K562 (cell line): ENCODE results near the gene MRNIP. TPM values are rescaled to one million over a fixed set of nuclear protein-coding genes. Genes with fewer than 3 reads are reported as not detected.

ENCODE experiments used
- BRF1 ChIP-seq: IDR thresholded peaks from 3 replicates; pipeline ENCODE4 v1.6.1; 2011; ENCODE audit warnings: borderline replicate concordance, mild to moderate bottlenecking; ENCODE audit not compliant: insufficient read length; ENCODE audit errors: extremely low read depth
- DEAF1 ChIP-seq: fragments of 450-650 bp; formaldehyde crosslinking; IDR thresholded peaks from 2 replicates; pipeline ENCODE4 v1.4.0; 2020; ENCODE audit warnings: mild to moderate bottlenecking, moderate library complexity
- ELF4 ChIP-seq: fragments of 450-650 bp; formaldehyde crosslinking; IDR thresholded peaks from 2 replicates; pipeline ENCODE4 v1.4.0; 2022; ENCODE audit warnings: missing genetic modification characterization
- NFIC ChIP-seq: fragments of 450-650 bp; IDR thresholded peaks from 2 replicates; pipeline ENCODE4 v1.6.1; 2017; ENCODE audit warnings: mild to moderate bottlenecking, inconsistent platforms
- PCBP1 ChIP-seq: fragments of 200-400 bp; formaldehyde crosslinking; IDR thresholded peaks from 2 replicates; pipeline ENCODE4 v1.6.1; 2018; ENCODE audit warnings: mild to moderate bottlenecking, low read depth, low read length; ENCODE audit not compliant: poor library complexity, severe bottlenecking
- PTBP1 ChIP-seq: fragments of 200-400 bp; formaldehyde crosslinking; IDR thresholded peaks from 2 replicates; pipeline ENCODE4 v1.6.1; 2017; ENCODE audit warnings: low read depth, low read length
- PYGO2 ChIP-seq: fragments of 450-650 bp; IDR thresholded peaks from 2 replicates; pipeline ENCODE4 v1.6.1; 2016; ENCODE audit warnings: mild to moderate bottlenecking, missing genetic modification characterization, moderate library complexity, missing compliant biosample characterization
- RAD51 ChIP-seq: fragments of 450-650 bp; IDR thresholded peaks from 2 replicates; pipeline ENCODE4 v1.7.1; 2016; ENCODE audit warnings: low read depth, mild to moderate bottlenecking, borderline replicate concordance
- RBM17 ChIP-seq: fragments of 200-400 bp; formaldehyde crosslinking; IDR thresholded peaks from 2 replicates; pipeline ENCODE4 v1.6.1; 2017; ENCODE audit warnings: low read depth, mild to moderate bottlenecking, low read length, borderline replicate concordance
- SAP30 ChIP-seq: fragments of 200-600 bp; sonication (generic); IDR thresholded peaks from 2 replicates; pipeline ENCODE4 v1.6.1; 2012; ENCODE audit warnings: borderline replicate concordance, low read depth, mild to moderate bottlenecking, moderate library complexity, low read length, control low read depth, inconsistent platforms; ENCODE audit not compliant: insufficient read depth, poor library complexity, severe bottlenecking
- SRF ChIP-seq, 2 experiments: fragments of 250-450, 450-650 bp in 1 of 2; sonication (Bioruptor Pico) in 1 of 2; sonication (generic) in 1 of 2; formaldehyde crosslinking; IDR thresholded peaks; 2 replicates each; pipeline versions ENCODE4 v1.5.0 to v1.5.1; 2020 to 2022; ENCODE audit warnings: mild to moderate bottlenecking in 1 of 2, missing genetic modification reagents in 1 of 2
- TOE1 ChIP-seq, 2 experiments: fragments of 450-650 bp in 1 of 2; sonication (generic) in 1 of 2; formaldehyde crosslinking in 1 of 2; IDR thresholded peaks; 2 replicates each; pipeline versions ENCODE4 v1.7.1 to v1.8.0; 2016 to 2022; ENCODE audit warnings: borderline replicate concordance in 2 of 2, mild to moderate bottlenecking in 2 of 2, antibody characterized with exemption in 1 of 2, inconsistent platforms in 1 of 2, low read depth in 1 of 2, missing genetic modification reagents in 1 of 2, moderate library complexity in 1 of 2
- TRIM28 ChIP-seq: fragments of 450-650 bp; IDR thresholded peaks from 2 replicates; pipeline ENCODE4 v1.6.1; 2017
- ZFP36 ChIP-seq: fragments of 150-350 bp; IDR thresholded peaks from 2 replicates; pipeline ENCODE4 v1.6.1; 2018; ENCODE audit warnings: low read length, low read depth; ENCODE audit not compliant: partially characterized antibody
- ZNF282 ChIP-seq: sonication (generic); formaldehyde crosslinking; IDR thresholded peaks from 2 replicates; pipeline ENCODE4 v1.8.1; 2023; ENCODE audit warnings: missing genetic modification reagents
- ZNF398 ChIP-seq: fragments of 250-450 bp; sonication (Bioruptor Pico); IDR thresholded peaks from 2 replicates; pipeline ENCODE4 v1.8.0; 2021; ENCODE audit warnings: moderate library complexity, mild to moderate bottlenecking, inconsistent platforms
- polyA plus RNA-seq, 8 experiments: library from polyadenylated mRNA; depleted of rRNA in 4 of 8; stranded (reverse) in 5 of 8; unstranded in 3 of 8; fragments of >200 nt; fragmentation: Nextera tagmentation in 2 of 8; fragmentation: Illumina TruSeq in 1 of 8; extraction: Ambion mirVana in 2 of 8; extraction: Trizol in 1 of 8; gene quantifications; 2 replicates each; pipeline versions ENCODE4 v1.2.1 to v1.2.3, GENCODE V29; 2011 to 2014; ENCODE audit warnings: inconsistent platforms in 1 of 8, missing spikeins in 1 of 8
- total RNA-seq, 7 experiments: library from RNA; depleted of rRNA in 6 of 7; stranded (reverse); fragments of >200 nt in 6 of 7; fragmentation: Illumina TruSeq in 2 of 7; extraction: Trizol in 2 of 7; gene quantifications; 2 replicates each; pipeline versions ENCODE4 v1.2.1 to v1.2.3, GENCODE V29; 2011 to 2021; ENCODE audit warnings: low replicate concordance in 1 of 7
- TF ChIP-seq, protein P1 (sequence below): fragments of 250-450 bp; sonication (Bioruptor Pico); IDR thresholded peaks from 2 replicates; pipeline ENCODE4 v1.4.0; 2020; ENCODE audit warnings: mild to moderate bottlenecking, moderate library complexity, borderline replicate concordance
- TF ChIP-seq, protein P2 (sequence below): fragments of 250-450 bp; sonication (Bioruptor Pico); IDR thresholded peaks from 2 replicates; pipeline ENCODE4 v1.6.1; 2021; ENCODE audit warnings: mild to moderate bottlenecking

Gene MRNIP
- total and polyA plus RNA-seq, 9 of the 15 experiments (the other 6 are each of a cell fraction or from before 2014, with no cell fraction given) = 3.6 to 39.0 (median 16.8) TPM

DNA sequence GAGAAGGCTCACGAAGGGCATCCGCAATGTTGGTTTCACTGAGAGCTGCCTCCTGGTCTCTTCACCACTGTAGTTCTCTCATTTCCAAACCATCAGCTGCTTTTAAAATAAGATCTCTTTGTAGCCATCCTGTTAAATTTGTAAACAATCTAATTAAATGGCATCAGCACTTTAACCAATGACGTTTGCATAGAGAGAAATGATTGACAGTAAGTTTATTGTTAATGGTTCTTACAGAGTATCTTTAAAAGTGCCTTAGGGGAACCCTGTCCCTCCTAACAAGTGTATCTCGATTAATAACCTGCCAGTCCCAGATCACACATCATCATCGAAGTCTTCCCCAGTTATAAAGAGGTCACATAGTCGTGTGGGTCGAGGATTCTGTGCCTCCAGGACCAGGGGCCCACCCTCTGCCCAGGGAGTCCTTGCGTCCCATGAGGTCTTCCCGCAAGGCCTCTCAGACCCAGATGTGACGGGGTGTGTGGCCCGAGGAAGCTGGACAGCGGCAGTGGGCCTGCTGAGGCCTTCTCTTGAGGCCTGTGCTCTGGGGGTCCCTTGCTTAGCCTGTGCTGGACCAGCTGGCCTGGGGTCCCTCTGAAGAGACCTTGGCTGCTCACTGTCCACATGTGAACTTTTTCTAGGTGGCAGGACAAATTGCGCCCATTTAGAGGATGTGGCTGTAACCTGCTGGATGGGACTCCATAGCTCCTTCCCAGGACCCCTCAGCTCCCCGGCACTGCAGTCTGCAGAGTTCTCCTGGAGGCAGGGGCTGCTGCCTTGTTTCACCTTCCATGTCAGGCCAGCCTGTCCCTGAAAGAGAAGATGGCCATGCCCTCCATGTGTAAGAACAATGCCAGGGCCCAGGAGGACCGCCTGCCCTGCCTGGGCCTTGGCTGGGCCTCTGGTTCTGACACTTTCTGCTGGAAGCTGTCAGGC lies 21.3 kb downstream of the MRNIP start (continued):
- TF ChIP-seq TOE1 (IDR thresholded peaks at IDR 0.05; ENCODE audit: borderline replicate concordance) (no peak), TOE1 (CRISPR knock-in tag; IDR thresholded peaks at IDR 0.05; ENCODE audit: borderline replicate concordance, low read depth) (no peak), SRF (CRISPR knock-in tag; IDR thresholded peaks at IDR 0.05) (no peak), ZFP36 (no peak), NFIC (no peak), DEAF1 (CRISPR knock-in tag) (0 out of 2 replicates have a peak, but pooled peaks have one; percentile 7), PYGO2 (tag) (no peak), PCBP1 (no peak), TRIM28 (no peak), ZNF282 (CRISPR knock-in tag) (no peak), PTBP1 (no peak), RBM17 (no peak), BRF1 (no peak), ELF4 (CRISPR knock-in tag) (peak; percentile 34; the same call in 1 of the 2 replicates), SAP30 (no peak), RAD51 (no peak), ZNF398 (CRISPR knock-in tag) (no peak)
- TF ChIP-seq, protein P1, sequence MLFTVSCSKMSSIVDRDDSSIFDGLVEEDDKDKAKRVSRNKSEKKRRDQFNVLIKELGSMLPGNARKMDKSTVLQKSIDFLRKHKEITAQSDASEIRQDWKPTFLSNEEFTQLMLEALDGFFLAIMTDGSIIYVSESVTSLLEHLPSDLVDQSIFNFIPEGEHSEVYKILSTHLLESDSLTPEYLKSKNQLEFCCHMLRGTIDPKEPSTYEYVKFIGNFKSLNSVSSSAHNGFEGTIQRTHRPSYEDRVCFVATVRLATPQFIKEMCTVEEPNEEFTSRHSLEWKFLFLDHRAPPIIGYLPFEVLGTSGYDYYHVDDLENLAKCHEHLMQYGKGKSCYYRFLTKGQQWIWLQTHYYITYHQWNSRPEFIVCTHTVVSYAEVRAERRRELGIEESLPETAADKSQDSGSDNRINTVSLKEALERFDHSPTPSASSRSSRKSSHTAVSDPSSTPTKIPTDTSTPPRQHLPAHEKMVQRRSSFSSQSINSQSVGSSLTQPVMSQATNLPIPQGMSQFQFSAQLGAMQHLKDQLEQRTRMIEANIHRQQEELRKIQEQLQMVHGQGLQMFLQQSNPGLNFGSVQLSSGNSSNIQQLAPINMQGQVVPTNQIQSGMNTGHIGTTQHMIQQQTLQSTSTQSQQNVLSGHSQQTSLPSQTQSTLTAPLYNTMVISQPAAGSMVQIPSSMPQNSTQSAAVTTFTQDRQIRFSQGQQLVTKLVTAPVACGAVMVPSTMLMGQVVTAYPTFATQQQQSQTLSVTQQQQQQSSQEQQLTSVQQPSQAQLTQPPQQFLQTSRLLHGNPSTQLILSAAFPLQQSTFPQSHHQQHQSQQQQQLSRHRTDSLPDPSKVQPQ (CRISPR knock-in tag) = no peak
- TF ChIP-seq, protein P2, sequence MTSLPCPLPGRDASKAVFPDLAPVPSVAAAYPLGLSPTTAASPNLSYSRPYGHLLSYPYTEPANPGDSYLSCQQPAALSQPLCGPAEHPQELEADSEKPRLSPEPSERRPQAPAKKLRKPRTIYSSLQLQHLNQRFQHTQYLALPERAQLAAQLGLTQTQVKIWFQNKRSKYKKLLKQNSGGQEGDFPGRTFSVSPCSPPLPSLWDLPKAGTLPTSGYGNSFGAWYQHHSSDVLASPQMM = no peak
